GM19240 (cell line): Measurements from ENCODE around the gene BROX.
"Not testable (repeated sequence)": the region's sequence is repeated elsewhere in the genome, so short reads cannot be mapped to it uniquely, and the experiment has no call there.

ENCODE experiments used
- DNase-seq: peaks from one replicate; pipeline ENCODE4 v3.0.0; 2011; ENCODE audit warnings: low spot score; ENCODE audit not compliant: insufficient read length

Gene BROX

DNA sequence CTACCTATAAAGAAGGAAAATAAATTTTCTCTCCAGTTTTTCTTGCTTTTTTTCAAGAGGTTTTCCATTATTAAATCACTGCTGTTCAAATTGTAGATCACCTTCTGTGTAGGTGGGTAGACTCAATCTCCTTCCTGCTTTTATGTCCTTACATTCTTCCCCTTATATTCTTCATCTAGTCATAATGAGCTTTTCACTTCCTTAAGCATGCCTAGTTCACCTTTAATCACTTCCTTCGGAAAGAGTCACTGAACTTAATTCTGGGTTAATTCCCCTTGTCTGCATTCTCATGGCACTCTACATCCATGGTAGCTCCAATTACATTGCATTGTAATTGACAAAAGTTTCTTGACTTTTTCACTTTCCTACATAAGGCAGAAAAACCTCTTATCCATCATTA, 18.5 kb downstream of the BROX start:
- DNase-seq = no peak

DNA sequence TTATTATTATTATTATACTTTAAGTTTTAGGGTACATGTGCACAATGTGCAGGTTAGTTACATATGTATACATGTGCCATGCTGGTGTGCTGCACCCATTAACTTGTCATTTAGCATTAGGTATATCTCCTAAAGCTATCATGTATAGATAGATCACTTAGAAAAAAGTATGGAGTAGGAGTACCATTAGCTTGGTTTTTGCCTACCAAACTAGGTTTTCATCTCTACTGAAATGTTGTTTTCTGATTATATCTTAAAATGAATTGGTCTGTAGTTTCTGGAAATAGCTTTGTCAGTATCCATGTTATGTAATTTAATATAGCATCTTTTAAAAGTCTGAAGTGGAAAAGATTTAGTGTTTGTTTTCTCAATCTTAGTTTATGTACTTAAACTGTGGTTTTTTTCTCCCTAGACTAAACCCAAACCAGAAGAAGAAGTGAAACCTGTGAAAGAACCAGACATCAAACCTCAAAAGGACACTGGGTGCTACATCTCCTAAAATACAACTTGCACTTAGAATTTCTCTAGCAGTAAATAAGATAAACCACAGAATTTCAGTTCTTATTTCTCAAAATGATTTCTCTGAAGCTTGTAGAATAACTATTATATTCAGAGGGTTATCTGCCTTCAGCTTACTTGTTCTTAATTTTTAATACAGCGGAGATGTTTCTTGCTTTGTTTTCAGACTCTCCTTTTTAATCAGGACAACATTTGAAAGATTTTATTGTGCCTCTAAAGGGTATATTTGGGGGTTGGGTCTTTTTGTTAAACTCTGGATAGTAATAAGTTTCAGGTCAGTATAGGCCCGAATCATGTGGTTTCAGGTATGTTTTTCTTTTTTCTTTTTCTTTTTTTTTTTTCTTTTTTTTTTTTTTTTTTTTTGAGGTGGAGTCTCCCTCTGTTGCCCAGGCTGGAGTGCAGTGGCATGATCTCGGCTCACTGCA, 20.1 kb downstream of the BROX start:
- peak; percentile 41 for DNase-seq

DNA sequence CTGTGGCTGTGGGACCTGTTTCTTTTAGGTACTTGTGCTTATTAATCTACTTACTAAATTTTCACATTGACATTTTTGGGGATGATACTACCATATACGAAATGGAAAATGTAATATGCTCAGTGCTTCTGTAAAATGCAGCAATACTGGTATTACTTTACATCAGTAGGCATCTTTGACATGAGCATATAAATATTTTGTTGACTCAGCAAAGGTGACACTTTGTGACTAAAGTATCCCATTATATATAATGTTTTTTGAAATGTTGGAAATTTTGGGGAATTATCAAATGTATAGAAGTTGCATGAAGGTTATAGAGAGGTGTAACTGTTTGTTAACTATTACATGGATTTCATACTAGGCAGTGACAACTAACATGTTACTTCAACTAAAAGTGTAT, 22.4 kb downstream of the BROX start:
- no peak for DNase-seq

DNA sequence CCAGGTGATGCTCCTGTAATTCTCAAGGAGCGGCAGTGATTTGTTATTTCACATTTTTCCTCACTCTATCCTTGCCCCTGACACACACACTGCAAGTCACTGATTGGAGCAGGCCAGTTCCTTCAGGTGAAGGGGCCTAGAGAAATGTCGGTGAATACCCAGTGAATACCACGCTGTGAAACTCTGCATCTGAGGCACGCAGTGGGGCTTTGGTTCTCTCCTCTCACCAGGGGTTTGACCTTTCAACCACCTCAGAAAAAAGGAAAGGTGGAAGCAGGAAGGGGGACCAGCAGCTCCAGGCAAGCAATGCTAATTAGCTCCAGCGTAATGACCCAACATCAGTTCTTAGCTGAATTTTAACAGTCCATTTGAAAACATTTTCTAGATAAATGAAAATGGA, 24.1 kb downstream of the BROX start:
- DNase-seq = no peak

DNA sequence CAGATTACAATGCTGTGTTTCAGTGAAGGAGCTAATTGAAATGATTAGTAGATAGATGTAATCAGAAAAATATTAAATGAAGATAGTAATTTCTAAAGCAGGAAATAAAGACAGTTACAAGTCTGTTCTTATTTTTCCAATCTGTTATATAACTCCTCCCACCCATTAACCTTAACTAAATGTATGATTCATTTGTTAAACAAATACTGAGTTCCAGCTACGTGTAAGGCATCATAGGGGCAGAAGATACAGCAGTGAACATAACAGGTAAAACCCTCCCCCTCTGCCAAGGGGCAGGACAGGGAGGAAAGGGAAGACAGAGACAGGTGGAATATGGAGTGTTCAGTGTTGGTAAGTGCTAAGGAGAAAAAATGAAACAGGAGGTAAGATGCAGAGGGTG, 24.6 kb downstream of the BROX start, which contains the start of gene FAM177B:
FAM177B (plus strand) TSS at position 231 of the 400 bp plus-strand sequence. CDS start 9,344 bp downstream, outside the sequence.
- DNase-seq = no peak

DNA sequence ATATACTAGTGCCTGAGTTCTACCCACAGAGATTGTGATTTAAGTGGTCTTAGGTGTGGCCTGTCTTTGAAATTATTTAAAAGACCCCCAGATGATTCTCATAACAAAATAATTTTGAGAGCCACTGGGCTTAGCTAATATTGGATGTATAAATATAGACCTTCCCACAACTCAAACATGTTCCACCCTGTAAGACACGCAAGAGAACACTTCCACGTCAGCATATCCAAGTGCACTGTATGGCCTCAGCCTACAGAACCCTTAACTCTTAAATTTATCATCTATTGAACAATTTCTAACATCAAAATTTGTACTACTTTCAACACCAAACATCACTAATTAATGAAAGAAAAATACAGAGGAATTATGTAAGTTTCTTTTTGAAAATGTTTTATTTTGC, 27.1 kb downstream of the BROX start:
- no peak for DNase-seq

DNA sequence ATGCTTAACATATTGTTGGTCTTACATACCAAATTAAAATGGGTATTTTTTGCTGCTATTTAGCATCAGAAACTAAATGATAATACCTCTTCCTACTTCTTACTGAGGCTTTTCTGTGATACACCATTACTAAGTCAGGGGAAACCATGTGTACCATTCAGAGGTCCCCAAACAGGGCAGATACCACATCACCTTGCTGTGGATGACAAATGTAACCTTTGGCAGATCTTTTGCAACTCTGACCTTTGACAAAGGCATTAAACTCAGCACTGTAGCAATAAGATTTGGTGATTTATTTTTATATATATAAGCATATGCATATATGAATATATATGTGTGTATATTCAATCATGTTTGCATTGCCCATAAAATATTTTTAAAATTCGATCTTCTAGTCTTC, 27.6 kb downstream of the BROX start:
- no peak for DNase-seq

DNA sequence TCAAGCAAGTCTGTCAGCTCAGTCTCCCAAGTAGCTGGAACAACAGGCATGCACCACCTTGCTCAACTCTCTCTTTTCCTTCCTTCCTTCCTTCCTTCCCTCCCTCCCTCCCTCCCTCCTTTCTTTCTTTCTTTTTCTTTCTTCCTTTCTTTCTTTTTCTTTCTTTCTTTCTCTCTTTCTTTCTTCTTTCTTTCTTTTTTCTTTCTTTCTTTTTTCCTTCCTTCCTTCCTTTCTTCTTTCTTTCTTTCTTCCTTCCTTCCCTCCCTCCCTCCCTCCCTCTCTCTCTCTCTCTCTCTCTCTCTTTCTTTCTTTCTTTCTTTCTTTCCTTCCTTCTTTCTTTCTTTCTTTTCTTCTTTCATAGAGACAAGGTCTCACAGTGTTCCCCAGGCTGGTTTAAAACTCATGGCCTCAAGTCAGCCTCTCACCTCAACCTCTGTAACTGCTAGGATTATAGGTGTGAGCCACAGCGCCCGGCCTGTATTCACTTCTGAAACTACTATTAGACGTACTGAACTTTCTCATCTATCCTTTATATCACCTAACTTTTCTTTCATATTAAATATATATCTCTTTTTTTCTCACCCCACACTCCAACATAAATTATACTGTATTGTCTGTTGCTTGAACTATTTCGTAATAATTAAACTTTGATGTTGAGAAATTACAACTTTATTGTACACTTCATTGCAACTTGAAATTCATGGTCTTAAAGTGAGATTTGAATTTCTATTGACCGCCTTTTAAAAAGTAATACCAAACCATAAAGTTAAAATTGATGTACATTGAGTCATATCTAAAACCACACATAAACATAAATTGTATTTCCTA, 29.5 kb downstream of the BROX start:
- DNase-seq = not testable (repeated sequence)

DNA sequence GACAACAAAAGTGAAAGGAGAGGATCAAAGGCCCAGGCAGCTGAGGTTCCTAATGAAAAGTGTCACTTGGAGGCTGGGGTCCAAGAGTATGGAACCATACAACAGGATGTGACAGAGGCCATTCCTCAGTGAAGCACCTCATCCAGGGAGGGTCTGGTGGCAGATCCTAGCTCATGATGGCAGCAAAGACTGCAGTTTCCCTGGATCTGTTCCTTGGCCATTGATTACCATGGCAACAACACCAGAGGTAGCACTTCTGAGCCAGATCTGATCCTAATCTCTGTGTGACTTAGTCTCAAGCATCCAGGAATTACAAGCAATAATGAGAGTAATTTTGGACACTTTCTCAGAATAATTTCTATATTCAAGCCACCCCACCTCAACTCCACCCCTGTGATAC, 37.6 kb downstream of the BROX start:
- no peak for DNase-seq

DNA sequence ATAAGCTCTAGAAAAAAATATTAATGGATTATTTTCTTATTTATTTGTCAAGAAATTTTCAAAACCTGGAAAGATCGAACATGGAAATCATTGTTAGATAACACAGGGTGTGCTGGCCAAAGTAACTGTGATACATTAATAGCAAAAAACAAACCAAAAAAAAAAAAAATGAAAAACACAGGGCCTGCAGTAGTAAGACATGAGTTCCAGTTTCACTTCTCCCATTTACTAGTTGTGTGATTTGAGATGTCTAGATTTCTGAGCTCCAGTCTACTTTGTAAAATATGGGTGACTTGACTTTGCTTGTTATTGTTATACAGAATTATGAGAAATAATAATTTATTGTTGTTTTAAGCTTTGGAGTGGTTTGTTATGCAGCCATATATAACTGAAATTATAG, 38.3 kb downstream of the BROX start:
- DNase-seq = no peak

DNA sequence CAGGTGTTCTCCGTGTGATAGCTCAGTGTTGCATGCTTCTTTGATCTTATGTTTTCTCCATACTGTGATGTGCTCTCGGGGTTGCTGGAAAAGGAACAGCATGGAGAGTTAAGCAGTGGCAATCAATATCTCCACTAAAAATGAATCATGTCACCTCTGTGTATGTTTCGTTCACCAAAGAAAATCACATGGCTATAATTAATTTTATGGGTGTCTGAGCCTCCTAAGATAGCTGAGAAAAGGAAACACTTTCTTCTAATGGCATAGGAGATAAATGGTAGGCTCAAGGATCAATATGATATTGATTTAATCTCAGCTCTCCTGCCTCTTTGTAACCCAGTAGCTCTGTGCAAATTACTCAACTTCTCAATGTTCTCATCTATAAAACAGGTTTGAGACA, 38.9 kb downstream of the BROX start:
- no peak for DNase-seq

DNA sequence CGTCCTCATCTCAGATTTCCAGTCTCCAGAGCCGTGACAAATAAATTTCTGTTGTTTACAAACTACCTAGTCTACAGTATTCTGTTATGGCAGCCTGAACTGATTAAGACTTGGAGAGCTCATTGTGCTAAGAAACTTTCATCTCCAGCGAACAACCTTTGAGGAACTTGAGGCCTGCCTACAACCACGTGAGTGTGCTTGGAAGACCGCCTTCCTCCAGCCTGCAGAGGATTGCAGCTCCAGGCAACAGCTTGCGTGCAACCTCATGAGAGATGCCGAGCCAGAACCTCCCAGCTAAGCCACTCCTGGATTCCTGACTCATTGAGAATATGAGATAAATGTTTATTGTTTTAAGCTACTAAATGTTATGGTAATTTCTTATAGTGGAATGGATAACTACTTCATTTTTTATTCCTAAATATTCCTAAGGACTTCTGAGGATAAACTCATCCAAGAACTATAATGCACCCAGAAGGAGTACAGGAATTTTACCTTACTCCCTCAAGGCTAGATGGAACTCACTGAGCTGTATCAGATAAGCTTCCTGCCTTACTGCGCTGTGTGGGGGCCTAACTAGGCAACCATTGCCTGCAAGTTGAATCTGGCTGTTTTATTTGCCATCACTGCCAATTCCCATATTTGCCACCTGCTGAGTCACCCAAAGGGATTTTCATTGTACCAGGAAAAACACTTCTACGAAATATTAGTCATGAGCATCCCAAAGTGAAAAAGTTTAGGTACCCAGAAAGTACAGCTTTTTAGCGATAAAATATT, 42.2 kb downstream of the BROX start:
- no peak for DNase-seq

DNA sequence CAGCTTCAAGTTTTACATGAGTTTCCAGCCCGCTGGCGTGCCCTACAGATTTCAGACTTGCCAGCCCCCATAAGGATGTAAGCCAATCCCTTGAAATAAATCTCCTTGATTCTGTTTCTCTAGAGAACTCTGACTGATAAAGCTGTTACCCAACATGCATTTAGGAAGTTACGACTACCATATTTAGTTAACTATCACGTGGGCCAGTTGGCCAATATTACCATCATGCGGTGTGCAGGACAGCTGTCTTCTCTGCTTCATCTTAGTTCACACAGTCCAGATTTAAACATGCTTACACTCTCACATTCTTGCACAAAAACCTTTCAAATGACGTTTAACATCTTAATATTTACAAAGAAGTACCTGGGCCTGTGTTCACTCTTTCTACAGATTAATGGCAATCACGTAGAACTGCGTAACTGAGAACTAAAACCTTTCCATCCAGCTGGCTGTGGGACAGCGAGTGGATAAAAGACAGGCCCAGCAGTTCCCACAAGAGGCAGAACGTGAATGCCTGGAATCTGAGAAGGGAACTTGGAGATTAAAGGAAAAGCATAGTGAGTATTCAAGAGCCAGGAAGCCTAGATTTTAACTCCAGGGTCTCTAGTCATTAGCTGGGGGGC, 45.4 kb downstream of the BROX start:
- DNase-seq = no peak

DNA sequence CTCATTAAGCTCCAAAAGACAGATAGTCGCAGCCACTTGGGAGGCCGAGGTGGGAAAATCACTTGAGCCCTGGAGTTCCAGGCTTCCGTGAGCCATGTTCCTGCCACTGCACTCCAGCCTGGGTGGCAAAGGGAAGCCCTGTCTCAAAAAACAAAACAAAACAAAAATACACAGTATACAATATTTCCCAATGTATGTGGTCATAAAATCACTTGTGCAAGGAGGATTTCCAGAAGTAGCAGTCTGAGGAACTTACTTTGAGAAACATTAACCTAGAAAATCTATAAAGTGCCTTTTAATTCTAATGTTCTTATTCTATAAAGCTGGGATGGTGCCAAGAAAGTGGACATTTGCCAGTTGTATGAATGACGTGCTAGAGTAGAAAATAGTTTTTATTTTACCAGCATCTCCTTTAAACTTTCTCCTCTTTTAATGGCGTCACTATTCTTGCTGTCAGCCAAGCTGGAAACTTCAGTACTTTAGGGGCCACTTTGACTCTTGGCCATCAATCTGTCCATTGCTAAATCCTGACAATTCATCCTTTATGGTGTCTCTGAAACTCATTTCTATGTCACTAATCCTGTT, 47.2 kb downstream of the BROX start:
- no peak for DNase-seq

DNA sequence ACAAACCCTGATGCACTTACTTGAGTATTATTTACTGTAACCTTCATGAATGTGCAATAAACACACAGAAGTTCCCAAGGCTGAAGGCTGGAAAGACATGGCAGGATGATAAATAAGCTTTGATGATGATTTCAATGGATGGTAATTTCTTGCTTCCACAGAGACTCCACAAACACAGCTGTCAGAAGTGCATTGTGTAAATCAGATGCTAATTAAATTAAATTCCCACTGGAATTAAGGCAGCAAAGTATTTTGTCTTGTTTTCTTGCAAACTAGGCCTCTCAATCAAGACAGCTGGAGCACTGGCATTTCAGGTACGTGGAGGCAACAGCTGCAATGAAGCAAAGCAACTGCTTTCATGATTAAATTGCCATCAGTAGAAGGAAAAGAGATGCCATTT, 48.7 kb downstream of the BROX start:
- no peak for DNase-seq

DNA sequence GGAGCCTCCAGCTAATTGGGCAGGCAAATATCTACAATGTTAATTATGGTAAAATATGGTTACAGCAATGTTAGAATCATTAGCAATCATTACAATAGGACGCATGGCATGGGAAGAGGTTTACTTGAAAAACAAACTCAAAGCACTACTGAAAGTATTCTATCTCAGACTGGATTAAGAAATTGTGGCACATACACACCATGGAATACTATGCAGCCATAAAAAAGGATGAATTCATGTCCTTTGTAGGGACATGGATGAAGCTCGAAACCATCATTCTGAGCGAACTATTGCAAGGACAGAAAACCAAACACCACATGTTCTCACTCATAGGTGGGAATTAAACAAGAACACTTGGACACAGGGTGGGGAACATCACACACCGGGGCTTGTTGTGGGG, 49.8 kb downstream of the BROX start:
- DNase-seq = not testable (repeated sequence)

DNA sequence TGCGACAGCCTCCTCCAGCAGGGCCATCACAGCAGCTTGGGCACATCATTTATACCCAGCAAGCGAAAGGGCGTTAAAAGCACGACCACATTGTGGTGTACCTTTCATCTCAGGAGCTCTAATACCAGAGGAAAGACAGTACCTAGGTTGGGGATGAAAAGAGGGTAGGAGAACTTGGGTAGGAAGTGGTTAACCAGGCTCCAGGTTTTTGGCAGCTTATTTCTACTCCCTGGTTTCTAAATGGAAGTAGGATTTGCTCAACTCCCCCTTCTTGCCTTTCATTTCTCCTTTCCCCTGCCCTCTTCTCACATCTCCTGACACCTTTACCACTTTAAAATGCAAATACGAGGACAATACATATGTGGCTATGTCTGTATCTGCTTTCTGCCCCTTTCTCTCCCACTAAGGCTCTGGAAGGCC, 54.8 kb downstream of the BROX start:
- no peak for DNase-seq

DNA sequence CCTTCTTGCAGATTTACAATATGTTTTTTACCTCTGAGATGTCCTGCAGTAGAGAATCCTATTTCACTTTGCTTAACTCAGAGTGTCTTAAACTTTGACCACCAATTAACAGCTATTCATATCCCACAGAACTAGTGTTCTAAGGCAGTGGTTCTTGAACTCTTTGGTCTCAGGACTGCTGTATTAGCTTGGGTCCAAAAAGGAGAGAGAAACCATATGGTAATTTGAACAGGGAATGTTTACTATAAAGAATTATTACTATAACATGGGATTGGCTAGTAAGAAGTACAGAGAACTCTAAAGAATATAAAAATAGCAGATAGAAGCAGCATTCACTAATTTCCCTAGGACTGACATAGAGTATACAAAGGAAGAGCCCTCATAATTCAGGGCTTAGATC, 56.2 kb downstream of the BROX start:
- no peak for DNase-seq

DNA sequence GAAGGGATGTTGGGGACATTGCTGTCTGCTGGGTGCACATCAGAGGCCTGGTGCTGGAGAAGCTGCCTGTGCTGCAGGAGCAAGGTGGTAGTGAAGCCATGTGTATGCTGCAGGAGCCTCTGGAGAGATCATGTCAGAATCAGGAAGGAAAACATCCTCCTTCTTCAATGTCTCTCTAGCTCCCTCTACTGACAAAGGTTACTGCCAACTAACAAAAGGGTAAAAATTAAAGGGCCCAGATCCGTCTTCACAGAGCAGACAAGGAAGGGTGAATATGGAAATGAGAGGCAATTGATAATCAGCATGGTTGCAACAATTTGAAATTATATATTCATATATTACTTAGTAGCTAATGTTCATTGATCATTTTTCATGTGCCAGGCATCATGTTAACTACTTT, 56.8 kb downstream of the BROX start:
- DNase-seq = no peak

DNA sequence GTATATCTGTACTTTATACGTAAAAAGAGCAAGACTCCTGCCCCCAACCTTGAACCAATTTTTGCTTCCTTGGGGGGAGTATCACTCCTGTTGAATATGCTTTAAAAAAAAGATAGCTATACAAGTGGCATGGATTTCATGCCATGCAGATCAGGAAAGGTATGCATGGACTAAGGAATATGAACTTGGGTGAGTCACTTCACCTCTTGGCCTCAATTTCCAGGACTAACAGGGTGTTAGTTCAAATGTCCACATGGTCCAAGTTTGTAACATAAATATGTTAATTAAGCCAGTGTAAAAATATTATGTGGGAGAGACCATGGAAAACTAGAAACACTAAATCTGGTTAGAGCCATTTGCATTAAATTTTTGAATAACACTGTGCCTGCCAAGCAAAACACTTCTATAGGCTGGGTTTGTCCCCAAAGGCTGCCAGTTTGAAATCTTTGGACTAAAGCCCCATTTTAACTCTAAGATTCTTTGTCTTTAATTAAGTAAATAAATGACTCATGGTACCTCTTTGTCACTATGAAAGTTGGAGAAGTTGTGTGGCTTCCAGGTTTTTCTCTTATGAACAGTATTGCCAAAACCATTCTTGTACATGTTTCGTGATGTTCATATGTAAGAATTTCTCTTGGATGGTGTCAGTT, 57.7 kb downstream of the BROX start:
- no peak for DNase-seq
